K562 (cell line): Measurements from ENCODE around the gene CMIP.

Source experiments
- MXI1 ChIP-seq: IDR thresholded peaks from 2 replicates; pipeline ENCODE4 v1.6.1; 2011; ENCODE audit warnings: low read depth, mild to moderate bottlenecking, improper control_type of control experiment, low read length
- NFRKB ChIP-seq: fragments of 450-650 bp; IDR thresholded peaks from 2 replicates; pipeline ENCODE4 v1.6.1; 2016; ENCODE audit warnings: low read depth
- NR3C1 ChIP-seq: sonication (generic); formaldehyde crosslinking; IDR thresholded peaks from 2 replicates; pipeline ENCODE4 v1.8.1; 2022; ENCODE audit warnings: missing genetic modification reagents

DNA sequence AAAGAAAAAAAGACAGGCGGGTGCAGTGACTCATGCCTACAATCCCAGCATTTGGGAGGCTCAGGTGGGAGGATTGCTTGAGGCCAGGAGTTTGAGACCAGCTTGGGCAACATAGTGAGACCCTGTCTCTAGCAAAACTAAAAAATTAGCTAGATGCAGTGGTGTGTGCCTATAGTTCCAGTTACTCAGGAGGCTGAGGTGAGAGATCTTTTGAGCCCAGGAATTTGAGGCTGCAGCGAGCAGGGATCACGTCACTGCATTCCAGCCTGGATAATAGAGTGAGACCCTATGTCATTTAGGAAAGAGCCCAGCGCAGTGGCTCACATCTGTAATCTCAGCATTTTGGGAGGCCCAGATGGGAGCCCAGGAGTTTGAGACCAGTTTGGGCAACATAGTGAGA, 126.6 kb downstream of the CMIP start:
- TF ChIP-seq NFRKB (no peak), MXI1 (no peak), NR3C1 (CRISPR knock-in tag) (no peak)
